Thymus (tissue), 11 donors: ENCODE data around the gene DERA. TPM values are rescaled to one million over a fixed set of nuclear protein-coding genes. Genes with fewer than 3 reads are reported as not detected.
"Not testable (repeated sequence)": the region's sequence is repeated elsewhere in the genome, so short reads cannot be mapped to it uniquely, and the experiment has no call there.

ENCODE experiments used
- DNase-seq, 9 donors: peaks; one replicate each; pipeline ENCODE4 v3.0.0-alpha.2; 2013; ENCODE audit warnings: low spot score in 9 of 9, low read depth in 6 of 9, missing footprints in 1 of 9
- H3K27ac ChIP-seq, 2 donors: one replicate each; pipeline ENCODE4 v1.5.1; 2013; ENCODE audit warnings: control low read depth in 1 of 2, low read depth in 1 of 2, low read length in 1 of 2, mild to moderate bottlenecking in 1 of 2, moderate library complexity in 1 of 2
- H3K27me3 ChIP-seq, 2 donors: one replicate each; pipeline ENCODE4 v1.5.1; 2013; ENCODE audit warnings: low read length in 1 of 2; ENCODE audit not compliant: control insufficient read depth in 2 of 2, insufficient read depth in 1 of 2
- H3K36me3 ChIP-seq, 2 donors: one replicate each; pipeline ENCODE4 v1.5.1; 2013; ENCODE audit warnings: low read length in 1 of 2, mild to moderate bottlenecking in 1 of 2, moderate library complexity in 1 of 2; ENCODE audit not compliant: control insufficient read depth in 2 of 2, insufficient read depth in 2 of 2
- H3K4me1 ChIP-seq, 2 donors: one replicate each; pipeline ENCODE4 v1.5.1; 2013; ENCODE audit warnings: low read length in 2 of 2; ENCODE audit not compliant: control insufficient read depth in 2 of 2, insufficient read depth in 2 of 2
- H3K4me3 ChIP-seq, 2 donors: one replicate each; pipeline ENCODE4 v1.5.1; 2013; ENCODE audit warnings: low read length in 2 of 2, control low read depth in 1 of 2, mild to moderate bottlenecking in 1 of 2
- H3K9me3 ChIP-seq, 2 donors: one replicate each; pipeline ENCODE4 v1.5.1; 2013; ENCODE audit warnings: low read length in 1 of 2, mild to moderate bottlenecking in 1 of 2; ENCODE audit not compliant: control insufficient read depth in 2 of 2, insufficient read depth in 1 of 2
- WGBS: extraction: QIAGEN DNeasy Blood & Tissue Kit; methylation state at CpG from one replicate; pipeline ENCODE4 v1.1.7; 2013; 5-methylcytosine and 5-hydroxymethylcytosine counted together
- polyA plus RNA-seq: library from polyadenylated mRNA; stranded (reverse); fragments of 200-250 nt; gene quantifications from one replicate; pipeline ENCODE4 v1.2.3, GENCODE V29; 2013
- total RNA-seq: library from RNA; stranded (reverse); fragments of 120-200 nt; gene quantifications from one replicate; pipeline ENCODE4 v1.2.4, GENCODE V29; 2013
- donor health status: healthy.

The DERA gene
- total and polyA plus RNA-seq, 2 donors = 25.7 to 27.7 TPM

GRCh38 chr12:15893260-15893659, 17.9 kb upstream of the DERA start:
- Histone ChIP-seq H3K27me3 (no peaks in the 10 kb centered on the region), H3K9me3 (no peaks in the 10 kb centered on the region), H3K27ac (no peak overlapping the region), H3K36me3 (peaks cover 15 to 43% of the 10 kb centered on the region in 2 donors), H3K4me1 (no peaks in the 10 kb centered on the region), H3K4me3 (no peak overlapping the region)
- WGBS = 97% methylated on average over 3 of the region's 3 CpGs
- DNase-seq = no peak

GRCh38 chr12:15896867-15897266, 14.3 kb upstream of the DERA start:
- DNase-seq = no peak
- Histone ChIP-seq H3K27ac (no peak overlapping the region), H3K36me3 (peaks cover 17 to 54% of the 10 kb centered on the region in 2 donors), H3K4me1 (no peaks in the 10 kb centered on the region), H3K4me3 (no peak overlapping the region), H3K27me3 (no peaks in the 10 kb centered on the region), H3K9me3 (no peaks in the 10 kb centered on the region)
- 97% methylated on average over 1 of the region's 1 CpG for WGBS

- no peak for DNase-seq
- peaks cover 18 to 60% of the 10 kb centered on the region in 2 donors for H3K36me3 ChIP-seq
- H3K27ac ChIP-seq = no peak overlapping the region
- 97% methylated on average over 2 of the region's 2 CpGs for WGBS
- no peaks in the 10 kb centered on the region for H3K4me1 ChIP-seq
- H3K27me3 ChIP-seq = no peaks in the 10 kb centered on the region
- H3K4me3 ChIP-seq = no peak overlapping the region
- no peaks in the 10 kb centered on the region for H3K9me3 ChIP-seq
Measured at GRCh38 chr12:15897433-15897832, 13.7 kb upstream of the DERA start.

- peak in 2 of 9 donors; percentile 19 to 33 for DNase-seq
- H3K27me3 ChIP-seq = no peaks in the 10 kb centered on the region
- H3K27ac ChIP-seq = no peak overlapping the region
- peaks cover 15 to 65% of the 10 kb centered on the region in 2 donors for H3K36me3 ChIP-seq
- no peaks in the 10 kb centered on the region for H3K9me3 ChIP-seq
- H3K4me3 ChIP-seq = no peak overlapping the region
- H3K4me1 ChIP-seq = no peaks in the 10 kb centered on the region
Measured at GRCh38 chr12:15899282-15899870, 11.8 kb upstream of the DERA start.

GRCh38 chr12:15904378-15904920, 6.7 kb upstream of the DERA start:
- no peak for DNase-seq
- H3K36me3 ChIP-seq = peaks cover 13 to 54% of the 10 kb centered on the region in 2 donors
- H3K4me1 ChIP-seq = no peaks in the 10 kb centered on the region
- no peak overlapping the region for H3K27ac ChIP-seq
- H3K27me3 ChIP-seq = no peaks in the 10 kb centered on the region
- H3K9me3 ChIP-seq = no peaks in the 10 kb centered on the region
- WGBS = 97% methylated on average over 5 of the region's 5 CpGs
- no peak overlapping the region for H3K4me3 ChIP-seq

- H3K4me3 ChIP-seq = peak overlapping the region; percentile 75 to 77
- no peaks in the 10 kb centered on the region for H3K27me3 ChIP-seq
- WGBS = 79% methylated on average over 5 of the region's 5 CpGs
- no peak overlapping the region for H3K27ac ChIP-seq
- no peaks in the 10 kb centered on the region for H3K4me1 ChIP-seq
- DNase-seq = no peak
- H3K36me3 ChIP-seq = peaks cover 3 to 13% of the 10 kb centered on the region in 2 donors
- no peaks in the 10 kb centered on the region for H3K9me3 ChIP-seq
Measured at GRCh38 chr12:15910468-15910863, 666 bp upstream of the DERA start.

GRCh38 chr12:15911931-15912330, 799 bp downstream of the DERA start:
- H3K27ac ChIP-seq = peak overlapping the region in 1 of 2 donors; percentile 78
- H3K36me3 ChIP-seq, H3K4me1 ChIP-seq, H3K27me3 ChIP-seq, DNase-seq, H3K9me3 ChIP-seq: not testable (repeated sequence)
- H3K4me3 ChIP-seq = peak overlapping the region; percentile 75 to 77
- WGBS = 29% methylated on average over 3 of the region's 5 CpGs

- H3K9me3 ChIP-seq, H3K36me3 ChIP-seq, H3K27ac ChIP-seq, H3K4me3 ChIP-seq, DNase-seq, H3K27me3 ChIP-seq, H3K4me1 ChIP-seq: not testable (repeated sequence)
- WGBS = over 99% methylated on average over 5 of the region's 5 CpGs
Measured at GRCh38 chr12:15914131-15914530, 3.0 kb downstream of the DERA start.

- Histone ChIP-seq H3K27ac (no peak overlapping the region), H3K27me3 (no peaks in the 10 kb centered on the region), H3K4me3 (no peak overlapping the region), H3K9me3 (no peaks in the 10 kb centered on the region), H3K4me1 (peaks cover 0 to 8% of the 10 kb centered on the region in 2 donors), H3K36me3 (no peaks in the 10 kb centered on the region)
- no peak for DNase-seq
- WGBS = 99% methylated on average over 7 of the region's 7 CpGs
Measured at GRCh38 chr12:15918066-15918465, 6.9 kb downstream of the DERA start.
